ENCODE results near the gene TMEM178A.

DNA sequence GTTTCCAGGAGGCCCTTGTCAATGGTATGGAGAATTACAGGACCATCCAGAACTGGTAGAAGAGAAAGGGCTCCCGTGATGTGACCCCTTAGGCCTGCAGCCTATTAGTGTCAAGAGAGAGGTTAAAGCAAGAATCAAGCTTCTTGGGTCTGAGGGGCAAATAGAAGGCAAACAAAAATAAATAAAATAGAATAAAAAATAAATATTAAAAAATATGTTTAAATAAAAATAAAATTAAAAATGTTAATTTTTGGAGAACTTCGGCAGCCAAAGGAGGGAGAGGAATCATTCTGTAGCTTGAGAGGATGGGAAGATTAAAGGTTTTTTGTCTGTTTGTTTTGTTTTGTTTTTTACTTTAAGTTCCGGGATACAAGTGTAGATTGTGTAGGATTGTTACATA, 15.2 kb upstream of the TMEM178A start:
- TF ChIP-seq REST (IDR thresholded peaks at IDR 0.05; ENCODE audit: low read depth) (no peak), RAD21 (IDR thresholded peaks at IDR 0.05; ENCODE audit: low read depth) (no peak), EGR1 (IDR thresholded peaks at IDR 0.05) (no peak), CEBPB (IDR thresholded peaks at IDR 0.05) (no peak)

Measured in Ishikawa (cell line).